K562 (cell line): Measurements from ENCODE around the gene CELF4. TPM values are rescaled to one million over a fixed set of nuclear protein-coding genes. Genes with fewer than 3 reads are reported as not detected.

Experiments
- ATAC-seq: fragments of 200-7000 bp; cut with Tn5 transposase; 3 replicates; pipeline ENCODE4 v1.9.1; 2020; ENCODE audit warnings: moderate library complexity
- BruUV-seq: library from RNA; stranded (reverse); fragments of 400-500 nt; replicated peaks from 2 replicates; lab custom pipeline; 2021; lab: Mats Ljungman, UMichigan
- CTCF ChIA-PET: fragments of 300-600 bp; formaldehyde crosslinking; extraction: SDS; loops from one replicate; lab custom pipeline; 2021; ENCODE audit warnings: low intra/inter-chr PET ratio; lab: Yijun Ruan, JAX
- POLR2A ChIA-PET: fragments of 300-600, 350-650 bp; sonication (Branson Sonifier 250); formaldehyde crosslinking; extraction: SDS; loops from one replicate; lab custom pipeline; 2021; ENCODE audit warnings: antibody characterized with exemption, inconsistent platforms; lab: Yijun Ruan, JAX
- DNase-seq, 4 experiments: peaks; one replicate each; pipeline versions ENCODE4 v3.0.0 to v3.0.0-alpha.2; 2011 to 2018; ENCODE audit warnings: low spot score in 3 of 4, mixed read lengths in 3 of 4; ENCODE audit errors: extremely low read depth in 1 of 4
- FAIRE-seq: peaks from 2 replicates; lab custom pipeline; 2011; peaks lifted over from hg19 to GRCh38; lab: Jason Lieb, UNC
- H2AFZ ChIP-seq: 2 replicates; pipeline ENCODE4 v1.6.0; 2011; ENCODE audit warnings: low read depth, low read length, control low read depth, inconsistent platforms
- H3K27ac ChIP-seq: fragments of 200-600 bp; 3 replicates; pipeline ENCODE4 v1.8.0; 2011; ENCODE audit warnings: low read depth, mild to moderate bottlenecking, control low read depth, inconsistent platforms, low read length, moderate library complexity, mixed read lengths; ENCODE audit errors: extremely low read depth
- H3K27me3 ChIP-seq, 2 experiments: fragments of 300-600 bp in 1 of 2; 2 replicates in 1 of 2; 3 replicates in 1 of 2; pipeline versions ENCODE4 v1.6.0 to v1.8.0; 2011; ENCODE audit warnings: inconsistent platforms in 2 of 2, low read length in 2 of 2, mild to moderate bottlenecking in 1 of 2, mixed read lengths in 1 of 2, moderate library complexity in 1 of 2; ENCODE audit not compliant: control insufficient read depth in 2 of 2, insufficient read depth in 2 of 2
- H3K36me3 ChIP-seq: fragments of 300-600 bp; 3 replicates; pipeline ENCODE4 v1.8.0; 2011; ENCODE audit warnings: mild to moderate bottlenecking, low read length, inconsistent platforms; ENCODE audit not compliant: control insufficient read depth, insufficient read depth
- H3K4me1 ChIP-seq, 2 experiments: fragments of 200-600 bp in 1 of 2; replicated peaks in 1 of 2; 2 replicates in 1 of 2; 3 replicates in 1 of 2; pipeline versions ENCODE4 v1.5.1 to v1.8.0; 2011; ENCODE audit warnings: inconsistent platforms in 2 of 2, low read length in 2 of 2, mild to moderate bottlenecking in 1 of 2, mixed read lengths in 1 of 2, moderate library complexity in 1 of 2; ENCODE audit not compliant: control insufficient read depth in 2 of 2, insufficient read depth in 2 of 2
- H3K4me2 ChIP-seq: 2 replicates; pipeline ENCODE4 v1.6.1; 2011; ENCODE audit warnings: low read length, control low read depth, inconsistent platforms, mixed read lengths; ENCODE audit not compliant: insufficient read depth
- H3K4me3 ChIP-seq: fragments of 200-600 bp; sonication (generic), shearing (Covaris generic); 2 replicates; pipeline ENCODE4 v1.5.1; 2016; ENCODE audit warnings: control low read depth, inconsistent platforms
- H3K79me2 ChIP-seq: fragments of 200-600 bp; 3 replicates; pipeline ENCODE4 v1.8.0; 2011; ENCODE audit warnings: low read length, inconsistent platforms; ENCODE audit not compliant: control insufficient read depth, insufficient read depth
- H3K9ac ChIP-seq, 2 experiments: 2 replicates each; pipeline versions ENCODE4 v1.6.0 to v1.6.1; 2011; ENCODE audit warnings: low read depth in 2 of 2, low read length in 2 of 2, control low read depth in 1 of 2, inconsistent platforms in 1 of 2, mild to moderate bottlenecking in 1 of 2, mixed read lengths in 1 of 2; ENCODE audit not compliant: insufficient read depth in 1 of 2
- H3K9me1 ChIP-seq: one replicate; pipeline ENCODE4 v1.6.0; 2011; ENCODE audit warnings: inconsistent platforms, mild to moderate bottlenecking, low read length, moderate library complexity; ENCODE audit not compliant: control insufficient read depth, insufficient read depth
- H3K9me3 ChIP-seq: replicated peaks from 2 replicates; pipeline ENCODE4 v1.5.1; 2011; ENCODE audit warnings: low read depth, low read length, inconsistent platforms; ENCODE audit not compliant: control insufficient read depth, insufficient read depth
- H4K20me1 ChIP-seq: replicated peaks from 2 replicates; pipeline ENCODE4 v1.6.1; 2011; ENCODE audit warnings: low read length, inconsistent platforms, mixed read lengths; ENCODE audit not compliant: control insufficient read depth, insufficient read depth
- PTBP1 ChIP-seq: fragments of 200-400 bp; formaldehyde crosslinking; IDR thresholded peaks from 2 replicates; pipeline ENCODE4 v1.6.1; 2017; ENCODE audit warnings: low read depth, low read length
- SMAD2 ChIP-seq: fragments of 150-350 bp; IDR thresholded peaks from 2 replicates; pipeline ENCODE4 v1.6.1; 2014; ENCODE audit warnings: low read depth, mild to moderate bottlenecking, low read length
- TAF1 ChIP-seq: IDR thresholded peaks from 2 replicates; pipeline ENCODE4 v1.6.1; 2011; ENCODE audit warnings: mild to moderate bottlenecking, low read length, moderate library complexity; ENCODE audit not compliant: insufficient read depth, control insufficient read depth, severe bottlenecking; ENCODE audit errors: extremely low read depth
- ZC3H4 ChIP-seq: sonication (generic); formaldehyde crosslinking; IDR thresholded peaks from 2 replicates; pipeline ENCODE4 v1.9.0; 2021; ENCODE audit warnings: missing genetic modification reagents, borderline replicate concordance
- ZFP36 ChIP-seq: fragments of 150-350 bp; IDR thresholded peaks from 2 replicates; pipeline ENCODE4 v1.6.1; 2018; ENCODE audit warnings: low read length, low read depth; ENCODE audit not compliant: partially characterized antibody
- ZNF507 ChIP-seq: conservative IDR thresholded peaks from 2 replicates; pipeline ENCODE4 v1.6.1; 2017; ENCODE audit warnings: missing genetic modification characterization, missing compliant biosample characterization
- ZNF785 ChIP-seq: fragments of 250-450 bp; sonication (Bioruptor Pico); IDR thresholded peaks from 2 replicates; pipeline ENCODE4 v1.4.0; 2020; ENCODE audit warnings: mild to moderate bottlenecking
- WGBS: fragments of 100-300 bp; shearing (Covaris generic); methylation state at CpG from one replicate; pipeline ENCODE4 v1.1.6; 2016; ENCODE audit warnings: low coverage, mixed read lengths; ENCODE audit not compliant: insufficient coverage; ENCODE audit errors: missing lambda C conversion rate; 5-methylcytosine and 5-hydroxymethylcytosine counted together
- in situ Hi-C: fragments of 300-500 bp; cut with MboI; formaldehyde crosslinking; loops from 4 replicates; pipeline ENCODE4 v1.15.0; 2018; ENCODE audit warnings: inconsistent platforms, mixed read lengths
- intact Hi-C: fragments of 100-400 bp; cut with micrococcal nuclease; formaldehyde crosslinking; loops from 2 replicates; pipeline ENCODE4 v1.14.2; 2022
- polyA plus RNA-seq, 8 experiments: library from polyadenylated mRNA; depleted of rRNA in 4 of 8; stranded (reverse) in 5 of 8; unstranded in 3 of 8; fragments of >200 nt; fragmentation: Nextera tagmentation in 2 of 8; fragmentation: Illumina TruSeq in 1 of 8; extraction: Ambion mirVana in 2 of 8; extraction: Trizol in 1 of 8; gene quantifications; 2 replicates each; pipeline versions ENCODE4 v1.2.1 to v1.2.3, GENCODE V29; 2011 to 2014; ENCODE audit warnings: inconsistent platforms in 1 of 8, missing spikeins in 1 of 8
- total RNA-seq, 7 experiments: library from RNA; depleted of rRNA in 6 of 7; stranded (reverse); fragments of >200 nt in 6 of 7; fragmentation: Illumina TruSeq in 2 of 7; extraction: Trizol in 2 of 7; gene quantifications; 2 replicates each; pipeline versions ENCODE4 v1.2.1 to v1.2.3, GENCODE V29; 2011 to 2021; ENCODE audit warnings: low replicate concordance in 1 of 7
- TF ChIP-seq, protein P1 (sequence below): sonication (generic); formaldehyde crosslinking; IDR thresholded peaks from 2 replicates; pipeline ENCODE4 v1.8.0; 2022; ENCODE audit warnings: mild to moderate bottlenecking, missing genetic modification reagents

CELF4 gene
- total and polyA plus RNA-seq, 9 of the 15 experiments (the other 6 are each of a cell fraction or from before 2014, with no cell fraction given) = 0.04 to 0.24 (median 0.07) TPM; not detected in 3

DNA sequence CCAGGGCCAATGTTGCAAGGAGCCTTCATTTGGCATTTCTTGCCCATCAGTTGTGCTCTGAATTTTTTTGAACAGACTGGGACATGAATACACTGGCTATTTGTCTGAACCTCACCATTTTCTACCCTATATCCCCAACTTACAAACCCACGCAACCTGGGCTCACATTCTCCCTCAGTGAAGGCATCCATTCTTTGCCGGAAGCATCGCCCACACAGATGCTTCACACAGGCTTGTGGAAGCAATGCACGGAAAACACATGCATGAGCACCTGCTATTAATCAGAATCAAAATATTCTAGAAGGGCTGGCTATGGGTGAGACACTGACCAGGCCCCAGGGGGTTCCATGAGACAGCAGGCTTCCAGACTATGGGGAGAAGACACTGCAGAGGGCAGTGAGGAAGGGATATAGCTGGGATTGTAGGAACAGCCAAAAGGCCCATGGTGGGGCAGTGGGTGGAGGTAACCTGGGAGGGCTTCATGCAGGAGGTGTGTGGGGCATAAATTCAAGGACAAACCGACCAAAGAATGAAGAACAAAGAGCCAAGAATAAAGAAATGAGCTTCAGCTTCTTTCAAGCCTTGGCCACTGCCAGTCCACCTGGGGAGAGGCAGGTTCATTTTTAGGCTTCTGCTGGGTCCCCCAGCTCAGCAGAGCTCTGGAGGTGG is 261.5 kb downstream of the CELF4 start:
- POLR2A ChIA-PET = no interaction called here
- in situ Hi-C loops (no loop called here), intact Hi-C loops (no loop called here)
- Histone ChIP-seq H3K4me1 (peaks cover 9 to 14% of the 10 kb centered on the region in 2 experiments), H3K9ac (no peak overlapping the region), H3K4me3 (no peak overlapping the region), H3K27me3 (peaks cover 0 to 35% of the 10 kb centered on the region in 2 experiments; a peak in 3 of 5 replicates), H3K36me3 (no peaks in the 10 kb centered on the region), H2AFZ (no peak overlapping the region), H3K9me1 (peaks cover 3% of the 10 kb centered on the region), H4K20me1 (0 out of 2 replicates have a peak, but pooled peaks cover 7% of the 10 kb centered on the region), H3K9me3 (no peaks in the 10 kb centered on the region), H3K79me2 (no peaks in the 10 kb centered on the region), H3K4me2 (no peak overlapping the region), H3K27ac (no peak overlapping the region)
- TF ChIP-seq ZFP36 (peak; percentile 56), ZNF785 (CRISPR knock-in tag) (no peak)
- no peak for FAIRE-seq
- CTCF ChIA-PET = no interaction called here
- ATAC-seq = no peak
- BruUV-seq = no TSS peak
- 7% methylated on average over 5 of the region's 5 CpGs for WGBS
- no peak for DNase-seq

DNA sequence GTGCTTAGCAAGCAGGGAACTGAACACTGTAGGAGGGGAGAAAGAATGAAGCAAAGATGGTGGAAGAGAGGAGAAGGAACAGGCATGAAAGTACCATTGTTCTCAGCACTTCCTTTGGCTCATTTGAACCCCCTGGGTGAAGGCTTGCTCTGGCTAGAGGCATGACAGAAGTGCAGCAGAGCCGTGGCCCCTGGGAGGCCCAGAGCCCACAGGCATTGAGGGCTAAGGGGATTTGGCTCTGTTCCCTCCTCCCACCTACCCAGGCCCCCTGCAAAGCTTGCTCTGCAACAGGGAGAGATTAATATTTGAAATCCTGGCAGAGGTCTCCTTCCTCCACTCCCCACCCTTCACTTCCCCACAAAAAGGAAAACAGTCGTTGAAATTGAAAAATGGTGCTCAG is 262.6 kb downstream of the CELF4 start:
- H3K4me1 ChIP-seq = peaks cover 16 to 19% of the 10 kb centered on the region in 2 experiments
- ChIA-PET POLR2A (no interaction called here), CTCF (no interaction called here)
- H4K20me1 ChIP-seq = 0 out of 2 replicates have a peak, but pooled peaks cover 4% of the 10 kb centered on the region
- in situ Hi-C loops (no loop called here), intact Hi-C loops (no loop called here)
- H2AFZ ChIP-seq = no peak overlapping the region
- H3K4me3 ChIP-seq = no peak overlapping the region
- ATAC-seq = no peak
- 0% methylated on average over 2 of the region's 2 CpGs for WGBS
- H3K27me3 ChIP-seq = peaks cover 0 to 31% of the 10 kb centered on the region in 2 experiments; a peak in 3 of 5 replicates
- no peaks in the 10 kb centered on the region for H3K36me3 ChIP-seq
- no peak overlapping the region for H3K9ac ChIP-seq
- no TSS peak for BruUV-seq
- no peak for DNase-seq
- no peak overlapping the region for H3K27ac ChIP-seq
- no peaks in the 10 kb centered on the region for H3K79me2 ChIP-seq
- FAIRE-seq = no peak
- H3K9me3 ChIP-seq = no peaks in the 10 kb centered on the region
- H3K9me1 ChIP-seq = peaks cover 3% of the 10 kb centered on the region
- no peak overlapping the region for H3K4me2 ChIP-seq
- no peak for TF ChIP-seq ZNF507
- no peak for TF ChIP-seq ZC3H4 (CRISPR knock-in tag)
- TF ChIP-seq TAF1 = no peak
- TF ChIP-seq, protein P1, sequence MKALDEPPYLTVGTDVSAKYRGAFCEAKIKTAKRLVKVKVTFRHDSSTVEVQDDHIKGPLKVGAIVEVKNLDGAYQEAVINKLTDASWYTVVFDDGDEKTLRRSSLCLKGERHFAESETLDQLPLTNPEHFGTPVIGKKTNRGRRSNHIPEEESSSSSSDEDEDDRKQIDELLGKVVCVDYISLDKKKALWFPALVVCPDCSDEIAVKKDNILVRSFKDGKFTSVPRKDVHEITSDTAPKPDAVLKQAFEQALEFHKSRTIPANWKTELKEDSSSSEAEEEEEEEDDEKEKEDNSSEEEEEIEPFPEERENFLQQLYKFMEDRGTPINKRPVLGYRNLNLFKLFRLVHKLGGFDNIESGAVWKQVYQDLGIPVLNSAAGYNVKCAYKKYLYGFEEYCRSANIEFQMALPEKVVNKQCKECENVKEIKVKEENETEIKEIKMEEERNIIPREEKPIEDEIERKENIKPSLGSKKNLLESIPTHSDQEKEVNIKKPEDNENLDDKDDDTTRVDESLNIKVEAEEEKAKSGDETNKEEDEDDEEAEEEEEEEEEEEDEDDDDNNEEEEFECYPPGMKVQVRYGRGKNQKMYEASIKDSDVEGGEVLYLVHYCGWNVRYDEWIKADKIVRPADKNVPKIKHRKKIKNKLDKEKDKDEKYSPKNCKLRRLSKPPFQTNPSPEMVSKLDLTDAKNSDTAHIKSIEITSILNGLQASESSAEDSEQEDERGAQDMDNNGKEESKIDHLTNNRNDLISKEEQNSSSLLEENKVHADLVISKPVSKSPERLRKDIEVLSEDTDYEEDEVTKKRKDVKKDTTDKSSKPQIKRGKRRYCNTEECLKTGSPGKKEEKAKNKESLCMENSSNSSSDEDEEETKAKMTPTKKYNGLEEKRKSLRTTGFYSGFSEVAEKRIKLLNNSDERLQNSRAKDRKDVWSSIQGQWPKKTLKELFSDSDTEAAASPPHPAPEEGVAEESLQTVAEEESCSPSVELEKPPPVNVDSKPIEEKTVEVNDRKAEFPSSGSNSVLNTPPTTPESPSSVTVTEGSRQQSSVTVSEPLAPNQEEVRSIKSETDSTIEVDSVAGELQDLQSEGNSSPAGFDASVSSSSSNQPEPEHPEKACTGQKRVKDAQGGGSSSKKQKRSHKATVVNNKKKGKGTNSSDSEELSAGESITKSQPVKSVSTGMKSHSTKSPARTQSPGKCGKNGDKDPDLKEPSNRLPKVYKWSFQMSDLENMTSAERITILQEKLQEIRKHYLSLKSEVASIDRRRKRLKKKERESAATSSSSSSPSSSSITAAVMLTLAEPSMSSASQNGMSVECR (CRISPR knock-in tag) = no peak
- no peak for TF ChIP-seq PTBP1
- no peak for TF ChIP-seq SMAD2
